ENCODE data around the gene PMAIP1. TPM values are rescaled to one million over a fixed set of nuclear protein-coding genes. Genes with fewer than 3 reads are reported as not detected.
A peak's percentile ranks its signal among the peaks of the same experiment; 100 is the strongest.

The PMAIP1 gene
- total and polyA plus RNA-seq, 9 of the 15 experiments (the other 6 are each of a cell fraction or from before 2014, with no cell fraction given) = 8.0 to 22.9 (median 14.9) TPM

GRCh38 chr18:59893971-59894370, 5.8 kb upstream of the PMAIP1 start (continued):
- TF ChIP-seq ZSCAN32 (CRISPR knock-in tag; IDR thresholded peaks at IDR 0.05) (no peak), PCBP1 (IDR thresholded peaks at IDR 0.05; ENCODE audit: low read depth, low read length, poor library complexity, severe bottlenecking) (no peak), CHD4 (IDR thresholded peaks at IDR 0.05; ENCODE audit: insufficient read depth, insufficient replicate concordance, low read depth, low read length, poor library complexity, severe bottlenecking) (no peak), NFXL1 (CRISPR knock-in tag; IDR thresholded peaks at IDR 0.05) (no peak)

- intact Hi-C loops (cut with micrococcal nuclease) = no loop called here
- Histone ChIP-seq H4K20me1 (replicated peaks; ENCODE audit: control insufficient read depth, insufficient read depth, low read length) (0 out of 2 replicates have a peak, but pooled peaks cover 4% of the 10 kb centered on the region), H3K27me3 (ENCODE audit: control insufficient read depth in 2 of 2, insufficient read depth in 2 of 2, low read length in 2 of 2) (no peaks in the 10 kb centered on the region), H3K9me1 (ENCODE audit: control insufficient read depth, insufficient read depth, low read length) (no peaks in the 10 kb centered on the region), H3K27ac (ENCODE audit: extremely low read depth, low read depth, low read length) (no peak overlapping the region), H2AFZ (ENCODE audit: low read depth, low read length) (no peak overlapping the region), H3K4me1 (replicated peaks in 1 of 2; ENCODE audit: control insufficient read depth in 2 of 2, insufficient read depth in 2 of 2, low read length in 2 of 2) (peaks cover 7 to 13% of the 10 kb centered on the region in 2 experiments; a peak in 4 of 5 replicates), H3K36me3 (ENCODE audit: control insufficient read depth, insufficient read depth, low read length) (peaks cover 5% of the 10 kb centered on the region; the same call in 2 of the 3 replicates), H3K79me2 (ENCODE audit: control insufficient read depth, insufficient read depth, low read length) (peaks cover 26% of the 10 kb centered on the region), H3K9ac (ENCODE audit: insufficient read depth in 1 of 2, low read depth in 2 of 2, low read length in 2 of 2) (no peak overlapping the region), H3K4me3 (no peak overlapping the region), H3K9me3 (replicated peaks; ENCODE audit: control insufficient read depth, insufficient read depth, low read depth, low read length) (no peaks in the 10 kb centered on the region), H3K4me2 (ENCODE audit: insufficient read depth, low read length) (no peak overlapping the region)
- BruUV-seq (replicated peaks) = no TSS peak
- FAIRE-seq = no peak
- WGBS (ENCODE audit: insufficient coverage, low coverage, missing lambda C conversion rate) = 68% methylated on average over 7 of the region's 9 CpGs
- ChIA-PET CTCF (ENCODE audit: low intra/inter-chr PET ratio) (no interaction called here), POLR2A (no interaction called here)
- TF ChIP-seq SIN3A (IDR thresholded peaks at IDR 0.05; ENCODE audit: borderline replicate concordance in 2 of 2, control insufficient read depth in 1 of 2, low read depth in 2 of 2, low read length in 2 of 2) (no peak), PKNOX1 (IDR thresholded peaks at IDR 0.05) (no peak), DNMT1 (IDR thresholded peaks at IDR 0.05) (no peak), MLX (CRISPR knock-in tag; conservative IDR thresholded peaks at IDR 0.05) (no peak), SLC30A9 (CRISPR knock-in tag; IDR thresholded peaks at IDR 0.05) (no peak), TFE3 (CRISPR knock-in tag; IDR thresholded peaks at IDR 0.05) (peak; percentile 63), BMI1 (IDR thresholded peaks at IDR 0.05; ENCODE audit: low read length) (no peak)
- ATAC-seq = no peak
- no peak for DNase-seq (ENCODE audit: extremely low read depth in 1 of 4, low spot score in 3 of 4)
- in situ Hi-C loops (cut with MboI) = no loop called here
These were observed 2.4 kb upstream of the PMAIP1 start for GRCh38 chr18:59897321-59897954.
